Activated T-helper 1 cell treated with anti-CD3 and anti-CD28 coated beads, Interleukin-2, amount 50 U/mL, for 16 hours (primary cell): Measurements from ENCODE around the gene PGS1.

Experiments
- DNase-seq, 2 donors: peaks; one replicate each; pipeline ENCODE4 v3.0.0-alpha.2; 2020; ENCODE audit warnings: low read depth in 1 of 2, low spot score in 1 of 2

Gene PGS1

DNA sequence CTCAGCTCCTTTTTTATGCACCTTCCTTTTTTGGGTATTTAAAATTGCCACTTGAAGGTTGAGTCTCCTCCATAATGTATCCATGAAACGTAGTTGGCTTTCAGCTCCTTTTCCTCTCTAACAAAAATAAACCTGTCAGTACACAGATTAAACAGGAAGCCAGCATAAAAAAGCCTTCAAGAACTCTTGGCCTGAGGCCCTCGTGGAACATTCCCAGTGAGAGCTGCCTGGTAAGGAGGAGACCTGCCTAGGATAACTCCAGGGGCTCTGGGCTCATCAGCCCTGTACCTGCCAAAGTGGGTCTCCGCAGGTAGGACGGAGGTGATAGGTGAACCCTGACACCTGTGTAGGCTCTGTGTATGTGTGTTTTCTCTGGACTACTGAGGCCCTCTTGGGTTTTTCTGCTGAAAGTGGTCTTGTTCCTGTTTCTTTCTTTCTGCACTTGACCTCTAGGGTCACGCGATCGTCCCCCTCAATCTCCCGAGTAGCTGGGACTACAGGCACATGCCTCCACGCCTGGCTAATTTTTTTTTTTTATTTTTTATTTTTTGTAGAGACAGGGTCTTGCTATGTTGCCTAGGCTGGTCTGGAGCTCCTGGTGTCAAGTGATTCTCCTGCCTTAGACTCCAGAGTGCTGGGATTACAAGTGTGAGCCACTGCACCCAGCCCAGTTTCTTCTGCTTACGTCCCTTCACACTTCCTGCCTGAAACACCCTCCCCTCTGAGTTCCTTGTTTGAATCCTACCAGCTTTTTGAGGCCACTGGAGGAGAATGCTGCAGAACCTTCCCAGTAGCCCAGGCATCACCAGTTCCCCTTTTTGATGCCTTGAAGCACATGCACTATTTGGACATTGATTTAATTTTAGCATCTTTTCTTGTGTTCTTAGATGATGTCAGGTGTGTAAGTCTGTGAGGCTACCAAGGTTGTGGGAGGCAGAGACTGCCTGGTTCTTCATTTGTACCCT is 9.8 kb downstream of the PGS1 start:
- no peak for DNase-seq

DNA sequence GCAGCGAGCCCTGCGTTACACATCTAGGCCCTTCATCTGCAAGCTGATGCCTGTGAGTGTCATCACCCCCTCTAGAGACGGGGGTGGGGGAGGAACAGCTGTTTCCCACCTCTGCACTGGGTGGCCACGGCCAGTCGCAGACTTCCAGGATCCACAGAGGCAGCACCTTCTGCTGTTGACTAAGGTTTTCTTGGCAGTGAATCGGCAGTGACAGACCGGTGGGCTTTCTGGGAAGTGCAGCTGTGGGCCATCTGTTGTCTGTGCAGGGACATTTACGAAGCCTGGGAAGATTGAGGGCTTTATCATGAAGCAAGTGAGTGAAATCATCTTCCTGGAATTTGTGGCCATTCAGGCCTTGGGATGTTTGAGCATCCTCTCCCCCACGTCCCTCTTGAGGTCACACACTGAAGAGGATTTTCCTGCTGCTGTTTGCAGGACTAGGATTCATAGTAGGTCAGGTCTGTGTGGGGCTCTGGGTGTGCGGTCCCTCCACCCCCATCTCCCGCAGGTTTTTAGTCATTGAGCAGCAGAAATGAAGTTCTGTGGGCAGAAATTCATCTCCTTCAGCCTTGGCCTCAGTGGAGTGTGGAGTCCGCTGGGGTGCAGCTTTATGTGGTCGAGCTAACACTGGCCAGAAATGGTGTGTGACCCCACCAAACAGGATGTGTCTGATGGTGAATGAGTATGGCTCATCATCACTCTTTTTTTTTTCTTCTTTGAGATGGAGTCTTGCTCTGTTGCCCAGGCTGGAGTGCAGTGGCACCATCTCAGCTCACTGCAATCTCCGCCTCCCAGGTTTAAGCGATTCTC is 12.0 kb downstream of the PGS1 start:
- DNase-seq, result no peak

DNA sequence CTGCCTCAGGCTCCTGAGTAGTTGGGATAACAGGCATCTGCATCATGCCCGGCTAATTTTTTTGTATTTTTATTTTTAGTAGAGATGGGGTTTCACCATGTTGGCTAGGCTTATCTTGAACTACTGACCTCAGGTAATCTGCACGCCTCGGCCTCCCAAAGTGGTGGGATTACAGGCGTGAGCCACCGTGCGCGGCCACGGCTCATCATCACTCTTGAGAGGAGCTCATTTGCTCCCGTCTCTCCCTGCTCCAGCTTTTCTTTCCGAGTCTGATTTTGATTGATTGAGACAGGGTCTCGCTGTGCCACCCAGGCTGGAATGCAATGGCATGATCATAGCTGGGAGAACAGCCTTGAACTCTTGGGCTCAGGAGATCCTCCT is 12.6 kb downstream of the PGS1 start:
- DNase-seq, result no peak

DNA sequence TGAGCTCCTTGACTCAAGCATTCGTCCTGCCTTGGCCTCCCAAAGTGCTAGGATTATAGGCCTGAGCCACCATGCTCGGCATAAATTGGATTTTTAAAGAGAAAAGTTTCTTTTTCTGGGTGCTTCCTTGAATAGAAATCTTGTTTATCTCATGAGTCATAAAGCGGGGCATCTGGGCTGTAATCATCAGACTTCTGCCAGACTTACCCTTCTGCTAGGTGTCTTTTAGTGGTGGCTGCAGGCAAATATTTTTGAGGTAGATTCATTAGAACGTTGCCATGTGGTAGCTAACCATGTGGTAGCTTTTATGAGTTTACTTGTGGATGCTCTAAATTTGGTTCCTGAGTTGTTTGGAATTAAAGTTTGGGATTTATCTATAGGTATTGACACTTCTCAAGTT is 13.4 kb downstream of the PGS1 start:
- DNase-seq, result no peak

DNA sequence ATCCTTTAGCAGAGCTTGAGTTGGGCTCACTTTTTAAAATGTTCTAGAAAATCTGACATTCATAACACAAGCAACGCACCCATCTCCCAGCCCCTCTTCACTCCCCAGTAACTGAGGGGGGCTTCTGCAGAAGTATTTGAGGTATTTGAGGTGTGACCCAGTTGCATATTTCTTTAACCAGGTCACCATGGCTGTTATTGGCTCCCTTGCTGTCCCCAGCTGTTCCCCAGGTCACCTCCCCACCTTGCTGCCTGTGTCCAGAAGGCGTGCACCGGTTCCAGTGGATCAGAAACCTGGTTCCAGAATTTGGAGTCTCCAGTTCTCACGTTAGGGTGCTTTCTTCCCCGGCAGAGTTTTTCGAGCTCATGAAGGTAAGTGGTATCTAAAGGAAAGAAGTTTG is 13.8 kb downstream of the PGS1 start:
- DNase-seq, result no peak

DNA sequence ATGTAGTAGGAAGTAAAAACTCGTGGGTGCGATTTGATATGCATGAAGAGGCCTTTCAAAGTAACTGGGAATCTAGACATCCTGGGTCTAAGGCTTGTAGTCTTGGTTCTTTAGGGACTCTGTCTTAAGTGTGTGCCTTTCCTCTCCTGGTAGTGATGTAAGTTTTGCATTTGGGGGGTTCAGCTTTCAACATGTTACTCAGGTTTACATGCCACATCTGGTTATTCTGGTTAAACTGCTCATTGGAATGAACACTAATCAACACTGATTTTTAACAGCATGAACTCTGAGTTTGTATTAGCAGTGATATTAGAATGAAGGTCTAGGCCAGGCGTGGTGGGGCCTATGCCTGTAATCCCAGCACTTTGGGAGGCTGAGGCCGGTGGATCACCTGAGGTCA is 15.1 kb downstream of the PGS1 start:
- no peak for DNase-seq

DNA sequence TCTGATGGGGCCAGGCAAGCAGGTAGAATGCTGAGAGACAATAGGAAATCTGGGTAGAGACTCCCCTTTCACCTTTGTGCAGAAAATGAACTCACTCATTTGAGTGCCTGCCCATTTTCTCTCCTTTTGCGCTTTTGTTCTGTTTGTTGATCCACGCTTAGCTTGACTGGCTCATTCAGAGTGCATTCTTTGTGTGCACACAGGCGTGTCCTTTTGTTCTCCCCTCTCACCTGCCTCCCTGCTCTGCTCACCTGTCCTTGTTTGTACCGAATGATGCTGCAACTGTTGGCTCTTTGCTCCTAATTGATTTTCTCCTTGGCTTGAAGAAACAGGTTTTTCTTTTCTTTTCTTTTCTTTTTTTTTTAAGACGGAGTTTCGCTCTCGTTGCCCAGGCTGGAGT is 15.8 kb downstream of the PGS1 start:
- DNase-seq, result no peak

DNA sequence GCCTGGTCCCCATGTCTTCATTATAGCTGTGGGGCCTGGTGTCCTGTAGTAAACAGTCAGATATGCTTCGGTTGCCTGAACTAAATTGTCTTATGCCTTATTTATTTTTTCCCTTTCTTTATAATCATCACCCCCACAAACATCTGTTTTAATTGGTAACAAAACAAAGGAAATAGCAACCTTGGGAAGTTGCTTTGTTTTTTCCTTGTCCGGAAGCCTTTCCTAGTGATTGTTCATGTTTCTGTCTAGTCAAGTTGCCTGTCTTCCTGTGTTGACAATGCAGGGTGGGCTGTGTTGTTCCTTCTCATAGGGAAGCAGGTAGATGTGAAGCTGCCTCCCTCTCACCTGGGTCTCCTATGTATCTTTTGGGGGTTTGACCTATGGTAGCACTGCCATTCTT is 16.7 kb downstream of the PGS1 start:
- no peak for DNase-seq

DNA sequence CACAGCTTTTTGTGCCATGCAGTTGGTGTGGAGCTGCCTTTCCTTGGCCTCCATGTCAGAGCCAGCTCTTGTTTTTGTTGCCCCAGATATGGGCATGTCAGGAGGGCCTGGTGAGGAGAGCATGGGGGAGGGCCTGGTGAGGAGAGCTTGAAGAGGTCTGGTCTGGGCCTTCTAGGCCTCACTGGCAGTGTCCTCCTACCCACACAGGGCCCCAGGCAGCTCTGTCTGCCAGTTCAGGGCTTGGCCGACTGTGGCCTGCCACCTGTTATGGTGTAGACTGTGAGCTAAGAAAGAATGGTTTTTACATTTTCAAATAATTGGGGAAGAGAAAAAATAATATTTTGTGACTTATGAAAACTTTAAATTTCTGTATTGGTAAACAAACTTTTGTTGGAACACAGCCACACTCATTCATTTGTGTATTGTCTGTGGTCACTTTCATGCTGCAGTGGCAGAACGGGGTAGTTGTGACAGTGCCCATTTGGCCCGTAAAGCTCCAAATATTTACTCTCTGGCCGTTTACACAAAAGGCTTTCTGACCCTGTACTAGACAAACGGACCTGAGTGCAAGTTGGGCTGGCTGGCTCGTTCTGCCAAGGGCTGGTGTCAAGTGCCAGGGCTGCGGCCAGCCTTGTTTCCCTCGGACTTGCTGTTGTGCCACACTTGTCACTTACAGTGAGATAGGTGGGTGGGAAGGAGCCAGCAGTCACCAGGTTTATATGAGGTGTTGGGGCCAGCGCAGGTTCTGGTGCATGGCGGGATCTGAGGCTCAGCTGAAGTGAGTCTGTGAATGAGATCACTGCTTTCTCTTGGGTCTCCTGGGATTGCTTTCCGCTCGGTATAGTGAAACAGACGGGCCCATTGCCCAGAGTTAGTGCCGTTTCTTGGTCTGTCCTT is 18.2 kb downstream of the PGS1 start:
- DNase-seq, result no peak

DNA sequence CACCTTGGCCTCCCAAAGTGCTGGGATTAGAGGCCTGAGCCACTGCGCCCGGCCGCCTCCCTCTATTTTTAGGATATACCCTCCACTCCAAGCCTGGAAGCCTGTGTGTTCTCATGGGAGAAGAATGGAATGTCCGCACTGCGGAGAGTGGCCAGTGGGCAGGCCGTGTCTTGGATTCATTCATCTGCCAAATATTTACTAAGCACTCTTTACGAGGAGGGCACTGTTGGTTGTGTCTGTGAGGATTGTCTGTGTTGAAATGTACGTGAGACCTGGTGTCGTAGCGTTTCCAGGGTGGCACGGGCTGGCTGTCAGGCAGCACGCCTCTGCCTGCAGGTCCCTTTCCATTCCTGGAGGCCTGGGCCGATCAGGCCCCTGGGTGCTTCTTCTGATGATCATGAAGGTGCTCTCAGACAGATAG is 19.2 kb downstream of the PGS1 start:
- DNase-seq, result no peak

DNA sequence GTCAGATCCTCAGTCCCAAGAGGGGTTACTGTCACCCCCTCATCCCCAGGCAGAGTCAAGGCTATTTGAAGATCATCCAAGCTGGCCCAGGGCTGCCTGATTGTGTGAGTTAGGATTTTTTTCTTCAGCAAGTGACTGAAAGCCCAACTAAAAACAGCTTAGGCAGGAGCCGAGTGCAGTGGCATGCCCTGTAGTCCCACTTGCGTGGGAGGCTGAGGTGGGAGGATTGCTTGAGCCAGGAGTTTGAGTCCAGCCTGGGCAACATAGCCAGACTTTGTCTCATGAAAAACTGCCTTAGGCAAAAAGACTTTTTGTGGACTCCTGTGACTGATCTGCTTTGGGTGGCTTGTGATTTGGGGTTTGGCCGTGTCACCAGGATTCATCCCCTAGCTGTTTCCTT is 19.9 kb downstream of the PGS1 start:
- no peak for DNase-seq

DNA sequence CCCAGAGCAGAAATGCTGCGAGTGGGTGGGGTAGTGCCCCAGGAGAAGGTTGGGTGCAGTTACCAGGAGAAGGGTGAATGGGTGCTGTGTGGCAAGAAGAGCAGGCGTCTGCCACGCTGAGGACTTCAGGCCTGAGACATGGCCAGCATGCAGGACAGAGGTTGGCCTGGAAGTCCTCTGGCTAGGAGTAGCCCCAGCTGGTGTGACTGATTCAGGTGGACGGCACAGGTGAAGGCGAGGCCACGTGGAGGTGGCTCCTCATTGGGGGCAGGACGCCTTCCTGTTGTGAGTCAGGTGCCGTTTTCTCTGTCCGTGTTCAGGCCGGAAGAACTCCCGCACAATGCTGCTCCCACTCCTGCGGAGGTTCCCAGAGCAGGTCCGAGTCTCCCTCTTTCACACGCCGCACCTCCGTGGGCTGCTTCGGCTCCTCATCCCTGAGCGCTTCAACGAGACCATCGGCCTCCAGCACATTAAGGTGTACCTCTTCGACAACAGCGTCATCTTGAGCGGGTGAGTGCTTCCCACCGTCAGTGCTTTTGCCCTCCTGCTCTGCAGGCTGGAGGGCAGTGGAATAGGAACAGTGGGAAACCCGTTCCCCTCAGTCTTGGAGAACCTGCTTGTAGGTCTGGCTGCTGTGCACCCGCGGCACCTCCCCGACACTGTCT is 20.7 kb downstream of the PGS1 start:
- DNase-seq, result no peak

DNA sequence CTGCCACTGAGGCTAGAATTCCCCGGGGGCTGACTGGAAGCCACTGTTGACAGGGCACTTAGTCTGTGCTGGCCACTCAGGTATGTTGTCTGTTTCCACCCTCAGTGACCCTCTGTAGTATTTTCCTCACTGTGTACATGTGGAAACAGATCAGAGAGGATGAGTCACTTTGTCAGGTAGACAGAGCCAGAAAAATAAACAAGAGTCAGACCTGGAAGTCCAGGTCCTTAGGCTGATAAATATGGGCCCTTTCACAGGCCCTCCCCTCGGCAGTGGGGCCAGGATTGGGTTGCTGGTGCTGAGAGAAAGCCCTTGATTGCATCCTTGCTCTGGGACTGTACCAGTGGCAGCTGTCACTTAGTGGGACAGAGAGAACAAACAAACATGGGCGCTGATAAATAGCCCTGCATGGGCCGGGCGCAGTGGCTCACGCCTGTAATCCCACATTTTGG is 21.3 kb downstream of the PGS1 start:
- DNase-seq, result no peak

DNA sequence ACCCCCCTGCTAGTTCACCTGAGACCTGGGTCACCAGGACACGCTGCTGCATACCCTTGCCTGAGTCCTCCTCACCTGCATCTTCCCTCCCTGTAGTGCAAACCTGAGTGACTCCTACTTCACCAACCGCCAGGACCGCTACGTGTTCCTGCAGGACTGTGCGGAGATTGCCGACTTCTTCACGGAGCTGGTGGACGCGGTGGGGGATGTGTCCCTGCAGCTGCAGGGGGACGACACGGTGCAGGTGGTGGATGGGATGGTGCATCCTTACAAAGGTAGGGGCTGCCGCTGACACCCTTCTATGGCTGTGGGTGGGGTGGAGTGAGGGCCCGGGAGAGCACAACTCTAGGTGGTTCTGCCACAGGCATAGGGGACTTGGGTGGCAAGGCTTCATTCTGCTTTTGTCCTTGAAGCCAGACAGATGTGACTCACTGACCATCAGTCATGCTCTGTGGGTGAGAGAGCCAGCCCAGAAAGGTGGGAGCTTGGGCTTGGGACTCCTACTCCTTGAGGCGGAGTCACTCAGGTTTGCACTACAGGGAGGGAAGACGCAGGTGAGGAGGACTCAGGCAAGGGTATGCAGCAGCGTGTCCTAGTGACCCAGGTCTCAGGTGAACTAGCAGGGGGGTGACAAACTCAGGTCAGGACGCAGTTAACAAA is 22.3 kb downstream of the PGS1 start:
- no peak for DNase-seq

DNA sequence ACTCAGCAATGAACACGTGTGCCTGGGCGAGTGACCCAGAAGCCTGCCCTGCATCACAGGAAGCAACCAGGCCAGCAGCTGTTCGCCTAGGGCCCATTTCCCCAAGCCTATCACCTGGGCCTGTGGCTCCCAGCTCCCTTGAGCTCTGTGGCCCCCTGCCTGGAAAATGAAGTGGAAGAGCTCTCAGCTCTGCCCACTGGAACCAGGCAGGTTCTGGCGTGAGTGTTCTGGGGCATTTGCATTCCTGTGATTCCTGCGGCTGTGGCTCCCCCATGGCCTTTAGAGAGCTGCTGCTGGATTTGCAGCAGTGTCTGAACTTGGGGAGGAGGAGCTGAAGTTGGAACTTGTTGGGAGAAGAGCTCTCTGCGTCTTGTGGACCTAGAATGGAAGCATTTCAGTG is 22.8 kb downstream of the PGS1 start:
- DNase-seq, result no peak

DNA sequence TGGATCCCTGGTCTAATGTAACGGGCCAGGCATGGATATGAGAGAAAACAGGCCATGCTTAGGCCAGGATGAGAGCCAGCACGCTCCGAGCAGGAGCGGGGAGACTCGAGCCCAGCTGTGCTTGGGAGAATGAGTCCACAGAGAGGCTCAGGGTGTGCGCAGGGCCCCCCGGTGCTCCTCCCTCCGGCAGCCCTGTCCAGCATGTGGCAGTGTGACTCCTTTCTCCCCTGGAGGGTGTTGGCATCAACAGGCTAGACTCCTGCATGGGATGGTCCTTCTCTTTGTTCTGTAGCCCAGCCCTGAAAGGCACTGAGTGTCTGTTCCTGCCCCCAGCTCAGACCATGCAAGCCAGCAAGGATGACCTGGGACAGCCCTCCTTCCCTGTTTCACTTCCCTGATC is 23.4 kb downstream of the PGS1 start:
- no peak for DNase-seq

DNA sequence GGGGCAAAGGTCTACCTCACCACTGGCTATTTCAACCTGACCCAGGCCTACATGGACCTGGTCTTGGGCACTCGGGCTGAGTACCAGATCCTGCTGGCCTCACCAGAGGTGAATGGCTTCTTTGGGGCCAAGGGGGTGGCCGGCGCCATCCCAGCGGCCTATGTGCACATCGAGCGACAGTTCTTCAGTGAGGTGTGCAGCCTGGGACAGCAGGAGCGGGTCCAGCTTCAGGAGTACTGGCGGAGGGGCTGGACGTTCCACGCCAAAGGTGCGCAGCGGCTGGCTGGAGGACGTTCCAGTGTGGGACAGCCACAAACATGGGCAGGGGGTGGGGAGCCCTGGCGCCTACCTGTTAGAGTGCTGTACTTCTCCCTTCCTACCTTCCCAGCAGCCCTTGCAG is 25.4 kb downstream of the PGS1 start:
- no peak for DNase-seq

DNA sequence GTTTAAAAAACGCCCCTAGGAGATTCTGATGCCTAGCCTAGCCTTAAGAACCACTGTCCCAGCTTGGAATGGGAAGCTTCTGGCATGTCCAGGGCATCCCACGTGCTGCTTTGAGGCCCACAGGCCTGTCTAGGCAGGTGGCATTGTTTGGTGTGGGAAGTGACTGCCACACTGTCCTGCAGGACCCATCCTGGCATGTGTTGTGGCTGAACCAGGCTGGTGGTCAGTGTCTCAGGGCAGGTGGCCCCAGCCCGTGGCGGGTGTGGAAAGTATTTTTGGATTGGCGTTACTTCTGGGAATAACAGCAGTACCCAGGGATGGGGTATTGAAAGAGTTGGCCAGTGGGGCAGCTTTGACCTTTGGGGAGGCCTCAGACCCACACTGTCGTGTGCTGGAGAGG is 27.9 kb downstream of the PGS1 start:
- DNase-seq, result no peak

DNA sequence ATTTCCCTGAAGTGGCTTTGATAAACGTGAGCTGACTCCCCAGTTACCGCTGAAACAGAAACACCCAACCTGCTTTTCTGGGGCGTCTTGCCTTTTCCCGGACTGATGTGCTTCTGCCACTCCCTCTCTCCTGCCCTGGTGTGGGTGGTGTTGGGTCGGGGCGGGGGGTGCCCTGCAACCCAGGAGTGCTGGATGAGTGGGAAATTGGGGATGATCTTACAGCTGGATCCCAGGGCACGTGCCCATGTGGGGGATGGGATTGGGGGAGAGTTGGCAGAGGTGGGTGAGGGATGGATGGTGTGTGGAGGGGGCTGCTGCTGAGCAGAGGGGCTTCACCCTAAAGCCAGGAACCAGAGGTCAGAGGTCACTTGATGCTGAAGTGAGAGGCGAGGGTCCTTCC is 28.5 kb downstream of the PGS1 start:
- DNase-seq, result no peak

DNA sequence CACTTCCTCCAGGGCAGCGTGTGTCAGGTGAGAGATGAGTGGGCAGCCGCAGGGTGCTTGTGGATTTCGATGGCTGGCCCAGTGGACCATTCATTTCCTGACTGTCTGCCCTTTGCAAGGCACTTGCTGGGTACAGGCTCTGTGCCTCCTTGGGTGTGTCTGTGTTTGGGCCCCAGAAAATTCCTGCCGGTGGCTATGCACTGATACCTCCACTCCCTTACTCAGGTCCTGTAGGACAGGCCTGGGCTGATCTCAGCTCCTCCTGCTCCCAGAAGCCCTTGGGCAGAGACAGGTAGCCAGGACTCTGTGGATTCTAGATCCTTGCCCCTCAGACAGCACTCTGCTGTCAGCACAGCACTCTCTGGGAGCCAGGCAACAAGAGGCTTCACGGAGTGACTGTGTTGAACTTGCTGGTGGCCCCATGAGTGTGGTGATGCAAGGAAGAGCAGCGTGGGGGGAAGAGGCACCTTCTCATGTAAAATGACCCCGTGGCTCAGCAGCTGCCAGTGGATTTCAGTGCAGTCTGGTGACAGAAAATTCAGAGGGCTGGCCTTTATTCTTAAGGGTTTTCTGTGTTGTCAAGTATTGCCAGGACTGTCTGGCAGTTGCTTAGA is 29.0 kb downstream of the PGS1 start:
- DNase-seq, result no peak
